ENCODE data around the gene UCN.
"Not testable (repeated sequence)": the region's sequence is repeated elsewhere in the genome, so short reads cannot be mapped to it uniquely, and the experiment has no call there.

UCN gene

GRCh38 chr2:27313882-27314645, 5.8 kb upstream of the UCN start:
- DNase-seq = no peak

GRCh38 chr2:27312152-27312551, 3.9 kb upstream of the UCN start:
- no peak for DNase-seq

- DNase-seq = no peak
Observed at GRCh38 chr2:27309651-27310050, 1.4 kb upstream of the UCN start.

- no peak for DNase-seq
Observed at GRCh38 chr2:27307545-27308358, 493 bp downstream of the UCN start.

- DNase-seq = no peak
Observed at GRCh38 chr2:27307287-27307544, 1.0 kb downstream of the UCN start.

GRCh38 chr2:27306573-27307286, 1.5 kb downstream of the UCN start:
- DNase-seq = peak; percentile 46 to 49

- DNase-seq = no peak
Observed at GRCh38 chr2:27306136-27306535, 2.1 kb downstream of the UCN start.

- DNase-seq = no peak
Observed at GRCh38 chr2:27305516-27305915, 2.7 kb downstream of the UCN start.

GRCh38 chr2:27304488-27305240, 3.6 kb downstream of the UCN start:
- DNase-seq = no peak

GRCh38 chr2:27303093-27304025, 4.9 kb downstream of the UCN start:
- peak; percentile 31 to 46 for DNase-seq

GRCh38 chr2:27300606-27301005, 7.6 kb downstream of the UCN start:
- not testable (repeated sequence) for DNase-seq

- DNase-seq = no peak
Observed at GRCh38 chr2:27298391-27299080, 9.7 kb downstream of the UCN start.

- no peak for DNase-seq
Observed at GRCh38 chr2:27297195-27297594, 11.1 kb downstream of the UCN start.

GRCh38 chr2:27296481-27296880, 11.8 kb downstream of the UCN start:
- DNase-seq = no peak

- no peak for DNase-seq
Observed at GRCh38 chr2:27294928-27295327, 13.3 kb downstream of the UCN start.

- DNase-seq = no peak
Observed at GRCh38 chr2:27291865-27292264, 16.4 kb downstream of the UCN start.

GRCh38 chr2:27290549-27290948, 17.7 kb downstream of the UCN start:
- no peak for DNase-seq

GRCh38 chr2:27288610-27289009, 19.6 kb downstream of the UCN start:
- DNase-seq = no peak

- DNase-seq = no peak
Observed at GRCh38 chr2:27285481-27285880, 22.8 kb downstream of the UCN start.

GRCh38 chr2:27284996-27285395, 23.2 kb downstream of the UCN start:
- no peak for DNase-seq

GRCh38 chr2:27282892-27283291, 25.4 kb downstream of the UCN start:
- DNase-seq = no peak

Data from stimulated activated CD4-positive, alpha-beta T cell treated with anti-CD3 and anti-CD28 coated beads, Interleukin-2, amount 100 ng/mL, for 24 hours (primary cell).